Loucy (cell line): ENCODE results near the gene CD82.

Source experiments
- H2AFZ ChIP-seq: fragments of 200-600 bp; sonication (generic); 2 replicates; pipeline ENCODE4 v1.6.0; 2016; ENCODE audit warnings: antibody characterized with exemption, mild to moderate bottlenecking, low read length, moderate library complexity
- H3F3A ChIP-seq: fragments of 200-600 bp; 2 replicates; pipeline ENCODE4 v1.6.0; 2016; ENCODE audit warnings: antibody characterized with exemption, low read depth, mild to moderate bottlenecking
- H3K27me3 ChIP-seq: fragments of 200-600 bp; sonication (generic); 2 replicates; pipeline ENCODE4 v1.6.1; 2014; ENCODE audit warnings: low read length, mild to moderate bottlenecking; ENCODE audit not compliant: insufficient read depth, poor library complexity, severe bottlenecking
- H3K36me3 ChIP-seq: fragments of 200-600 bp; sonication (generic); 2 replicates; pipeline ENCODE4 v1.6.1; 2016; ENCODE audit warnings: low read length; ENCODE audit not compliant: insufficient read depth
- H3K4me1 ChIP-seq: fragments of 200-600 bp; sonication (generic); 2 replicates; pipeline ENCODE4 v1.5.1; 2014; ENCODE audit warnings: low read length, mild to moderate bottlenecking; ENCODE audit not compliant: insufficient read depth, poor library complexity, severe bottlenecking
- H3K4me2 ChIP-seq: fragments of 200-600 bp; sonication (generic); 2 replicates; pipeline ENCODE4 v1.6.0; 2014; ENCODE audit warnings: antibody characterized with exemption, low read length, low read depth, mild to moderate bottlenecking; ENCODE audit not compliant: poor library complexity, severe bottlenecking
- H3K4me3 ChIP-seq: fragments of 200-600 bp; sonication (generic); 2 replicates; pipeline ENCODE4 v1.5.1; 2014; ENCODE audit warnings: low read length, mild to moderate bottlenecking, mixed read lengths; ENCODE audit not compliant: poor library complexity, severe bottlenecking
- H3K79me2 ChIP-seq: fragments of 200-600 bp; sonication (generic); 2 replicates; pipeline ENCODE4 v1.6.1; 2014; ENCODE audit warnings: low read length; ENCODE audit not compliant: insufficient read depth
- H3K9ac ChIP-seq: fragments of 200-600 bp; sonication (generic); 2 replicates; pipeline ENCODE4 v1.6.0; 2014; ENCODE audit warnings: mild to moderate bottlenecking, low read depth, low read length, moderate library complexity; ENCODE audit not compliant: poor library complexity, severe bottlenecking
- H3K9me2 ChIP-seq: fragments of 200-600 bp; sonication (generic); replicated peaks from 2 replicates; pipeline ENCODE4 v1.6.1; 2016; ENCODE audit warnings: low read depth, low read length, mixed read lengths
- H3K9me3 ChIP-seq: fragments of 200-600 bp; sonication (generic); 2 replicates; pipeline ENCODE4 v1.6.1; 2014; ENCODE audit warnings: mild to moderate bottlenecking, antibody characterized with exemption, low read length, low read depth; ENCODE audit not compliant: insufficient read depth
- H4K20me1 ChIP-seq: fragments of 200-600 bp; sonication (generic); 2 replicates; pipeline ENCODE4 v1.6.0; 2014; ENCODE audit warnings: antibody characterized with exemption, low read length, mild to moderate bottlenecking; ENCODE audit not compliant: insufficient read depth, poor library complexity, severe bottlenecking
- EZH2phosphoT487 ChIP-seq: fragments of 200-600 bp; IDR thresholded peaks from 2 replicates; pipeline ENCODE4 v1.6.1; 2018; ENCODE audit warnings: antibody characterized with exemption, mild to moderate bottlenecking, moderate library complexity, borderline replicate concordance
- TF ChIP-seq, protein P1 (sequence below): fragments of 200-600 bp; sonication (generic); conservative IDR thresholded peaks from 2 replicates; pipeline ENCODE4 v1.5.1; 2014; ENCODE audit warnings: mild to moderate bottlenecking, antibody characterized with exemption, low read length

Gene CD82

DNA sequence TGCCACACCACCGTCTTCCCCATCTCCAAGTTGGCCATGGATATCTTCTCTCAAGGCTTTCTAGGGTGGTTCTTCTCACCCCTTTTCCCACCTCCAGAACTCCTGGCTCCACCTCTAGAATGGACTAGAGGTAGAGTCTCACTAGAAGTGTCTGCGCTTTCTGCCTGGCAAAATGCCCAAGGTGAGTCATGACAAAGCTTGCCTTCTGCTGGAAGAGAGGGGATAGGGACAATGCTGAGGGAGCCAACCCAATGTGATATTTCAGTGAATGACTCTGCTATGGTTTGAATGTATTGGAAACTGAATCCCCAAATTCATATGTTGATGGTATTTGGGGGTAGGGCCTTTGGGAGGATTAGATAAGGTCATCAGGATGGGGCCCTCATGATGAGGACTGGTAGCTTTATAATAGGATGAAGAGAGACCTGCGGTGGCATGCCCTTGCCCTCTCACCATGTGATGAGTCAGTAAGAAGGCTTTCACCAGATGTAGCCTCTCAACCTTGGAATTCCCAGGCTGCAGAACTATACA is 4.1 kb upstream of the CD82 start:
- no peaks in the 10 kb centered on the region for H3K27me3 ChIP-seq
- no peak overlapping the region for H3K4me3 ChIP-seq
- H3K9ac ChIP-seq = no peak overlapping the region
- H2AFZ ChIP-seq = no peak overlapping the region
- H3K4me1 ChIP-seq = peaks cover 48% of the 10 kb centered on the region
- H3K4me2 ChIP-seq = no peak overlapping the region
- H4K20me1 ChIP-seq = peaks cover 8% of the 10 kb centered on the region
- H3F3A ChIP-seq = no peaks in the 10 kb centered on the region
- no peaks in the 10 kb centered on the region for H3K36me3 ChIP-seq
- H3K9me3 ChIP-seq = no peaks in the 10 kb centered on the region
- TF ChIP-seq EZH2phosphoT487 = no peak
- TF ChIP-seq, protein P1, sequence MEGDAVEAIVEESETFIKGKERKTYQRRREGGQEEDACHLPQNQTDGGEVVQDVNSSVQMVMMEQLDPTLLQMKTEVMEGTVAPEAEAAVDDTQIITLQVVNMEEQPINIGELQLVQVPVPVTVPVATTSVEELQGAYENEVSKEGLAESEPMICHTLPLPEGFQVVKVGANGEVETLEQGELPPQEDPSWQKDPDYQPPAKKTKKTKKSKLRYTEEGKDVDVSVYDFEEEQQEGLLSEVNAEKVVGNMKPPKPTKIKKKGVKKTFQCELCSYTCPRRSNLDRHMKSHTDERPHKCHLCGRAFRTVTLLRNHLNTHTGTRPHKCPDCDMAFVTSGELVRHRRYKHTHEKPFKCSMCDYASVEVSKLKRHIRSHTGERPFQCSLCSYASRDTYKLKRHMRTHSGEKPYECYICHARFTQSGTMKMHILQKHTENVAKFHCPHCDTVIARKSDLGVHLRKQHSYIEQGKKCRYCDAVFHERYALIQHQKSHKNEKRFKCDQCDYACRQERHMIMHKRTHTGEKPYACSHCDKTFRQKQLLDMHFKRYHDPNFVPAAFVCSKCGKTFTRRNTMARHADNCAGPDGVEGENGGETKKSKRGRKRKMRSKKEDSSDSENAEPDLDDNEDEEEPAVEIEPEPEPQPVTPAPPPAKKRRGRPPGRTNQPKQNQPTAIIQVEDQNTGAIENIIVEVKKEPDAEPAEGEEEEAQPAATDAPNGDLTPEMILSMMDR = no peak
- no peaks in the 10 kb centered on the region for H3K9me2 ChIP-seq
- H3K79me2 ChIP-seq = peaks cover 16% of the 10 kb centered on the region

DNA sequence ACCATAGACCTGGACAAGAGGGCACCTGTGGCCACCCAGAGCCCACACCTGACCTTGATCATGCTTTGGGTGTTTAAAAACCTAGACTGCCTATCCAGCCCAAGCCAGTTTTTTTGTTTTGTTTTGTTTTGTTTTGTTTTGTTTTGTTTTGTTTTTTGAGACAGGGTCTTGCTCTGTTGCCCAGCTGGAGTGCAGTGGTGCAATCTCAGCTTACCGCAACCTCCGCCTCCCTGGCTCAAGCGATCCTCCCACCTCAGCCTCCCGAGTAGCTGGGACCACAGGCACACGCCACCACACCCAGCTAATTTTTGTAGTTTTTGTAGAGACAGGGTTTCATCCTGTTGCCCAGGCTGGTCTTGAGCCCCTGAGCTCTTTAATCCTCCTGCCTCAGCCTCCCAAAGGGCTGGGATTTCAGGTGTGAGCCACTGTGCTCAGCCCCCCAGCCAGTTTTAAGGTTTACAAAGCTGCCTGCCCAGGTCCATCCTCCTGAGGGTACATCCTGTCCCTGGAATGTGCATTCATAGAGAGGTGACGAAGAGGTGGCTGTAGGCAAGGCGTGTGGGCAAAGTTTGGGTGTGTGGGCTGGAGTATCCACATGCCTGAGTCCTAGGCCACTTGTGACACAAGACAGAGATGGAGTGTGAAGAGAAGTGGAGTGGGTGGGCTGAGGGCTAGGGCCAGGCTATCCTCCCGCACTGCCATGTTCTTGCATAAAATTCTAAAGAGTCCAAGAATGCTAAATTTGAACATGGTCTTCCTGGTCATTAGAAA is 3.3 kb upstream of the CD82 start:
- Histone ChIP-seq H3K4me1 (peaks cover 47% of the 10 kb centered on the region), H3K4me2 (no peak overlapping the region), H3K9me3 (no peaks in the 10 kb centered on the region), H3K79me2 (peaks cover 25% of the 10 kb centered on the region), H3K27me3 (no peaks in the 10 kb centered on the region), H3K9me2 (no peaks in the 10 kb centered on the region), H3K36me3 (no peaks in the 10 kb centered on the region), H3K4me3 (no peak overlapping the region), H4K20me1 (peaks cover 13% of the 10 kb centered on the region), H2AFZ (no peak overlapping the region), H3K9ac (no peak overlapping the region), H3F3A (no peaks in the 10 kb centered on the region)
- no peak for TF ChIP-seq EZH2phosphoT487
- TF ChIP-seq, protein P1 = no peak

DNA sequence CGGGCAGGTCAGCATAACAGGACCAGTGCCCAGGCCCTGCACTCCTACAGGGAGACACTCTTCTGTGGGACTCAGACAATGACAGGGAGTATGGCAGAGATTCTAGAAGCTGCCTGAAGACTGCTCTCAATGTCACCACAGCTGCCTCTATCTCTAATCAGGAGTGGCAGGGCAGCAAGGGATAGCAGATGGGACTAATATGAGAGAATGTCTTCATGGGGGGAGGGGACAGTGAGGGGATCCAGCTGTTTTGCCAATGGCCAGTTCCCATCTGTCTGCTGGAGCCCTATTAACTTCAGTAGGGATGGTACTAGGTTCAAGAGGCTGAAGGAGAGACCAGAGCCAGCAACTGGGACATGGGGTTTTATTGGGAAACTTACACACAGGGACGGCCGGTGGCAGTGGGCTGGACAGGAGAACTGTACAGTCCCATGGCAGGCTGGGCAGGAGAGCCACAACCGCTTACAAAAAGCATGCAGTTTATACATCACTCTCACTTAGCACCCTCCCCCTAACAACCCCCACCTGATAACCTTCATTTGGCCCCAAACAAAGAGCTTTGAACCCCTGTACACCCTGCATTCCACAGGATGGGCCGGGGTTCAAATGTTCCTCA is 2.5 kb upstream of the CD82 start:
- TF ChIP-seq EZH2phosphoT487 = no peak
- TF ChIP-seq, protein P1 = no peak
- Histone ChIP-seq H3K4me2 (no peak overlapping the region), H2AFZ (no peak overlapping the region), H4K20me1 (peaks cover 13% of the 10 kb centered on the region), H3K9me2 (no peaks in the 10 kb centered on the region), H3K4me1 (peaks cover 46% of the 10 kb centered on the region), H3K9me3 (no peaks in the 10 kb centered on the region), H3K79me2 (peaks cover 33% of the 10 kb centered on the region), H3K9ac (no peak overlapping the region), H3K27me3 (no peaks in the 10 kb centered on the region), H3K4me3 (no peak overlapping the region), H3F3A (no peaks in the 10 kb centered on the region), H3K36me3 (no peaks in the 10 kb centered on the region)
